Liver (tissue), 3 donors: ENCODE results near the gene DLX4.

Experiments
- FOXA1 ChIP-seq: IDR thresholded peaks from 2 replicates; pipeline ENCODE4 v1.6.1; 2016; ENCODE audit warnings: antibody characterized with exemption
- GABPA ChIP-seq, 2 donors: IDR thresholded peaks in 1 of 2; conservative IDR thresholded peaks in 1 of 2; 2 replicates each; pipeline ENCODE4 v1.6.1; 2016; ENCODE audit warnings: antibody characterized with exemption in 2 of 2, mild to moderate bottlenecking in 1 of 2, moderate library complexity in 1 of 2
- HNF4G ChIP-seq: IDR thresholded peaks from 2 replicates; pipeline ENCODE4 v1.6.1; 2016; ENCODE audit warnings: antibody characterized with exemption
- JUND ChIP-seq, 2 donors: IDR thresholded peaks; 2 replicates each; pipeline ENCODE4 v1.6.1; 2016; ENCODE audit warnings: antibody characterized with exemption in 2 of 2
- RXRA ChIP-seq, 2 donors: IDR thresholded peaks; 2 replicates each; pipeline ENCODE4 v1.6.1; 2017 to 2018; ENCODE audit warnings: antibody characterized with exemption in 2 of 2, mild to moderate bottlenecking in 1 of 2
- SP1 ChIP-seq: IDR thresholded peaks from 2 replicates; pipeline ENCODE4 v1.6.1; 2018; ENCODE audit warnings: antibody characterized with exemption, mild to moderate bottlenecking
- TAF1 ChIP-seq: conservative IDR thresholded peaks from 2 replicates; pipeline ENCODE4 v1.6.1; 2016; ENCODE audit warnings: antibody characterized with exemption, mild to moderate bottlenecking
- YY1 ChIP-seq: IDR thresholded peaks from 2 replicates; pipeline ENCODE4 v1.6.1; 2016; ENCODE audit warnings: antibody characterized with exemption, mild to moderate bottlenecking
- TF ChIP-seq, protein P1 (sequence below): fragments of 150-350 bp; IDR thresholded peaks from 2 replicates; pipeline ENCODE4 v1.5.1; 2017; ENCODE audit warnings: improper control_type of control experiment, low read depth, low read length; ENCODE audit not compliant: missing input control
- TF ChIP-seq, protein P2 (sequence below): IDR thresholded peaks from 2 replicates; pipeline ENCODE4 v1.6.1; 2016; ENCODE audit warnings: antibody characterized with exemption
- TF ChIP-seq, protein P3 (sequence below): IDR thresholded peaks from 2 replicates; pipeline ENCODE4 v1.6.1; 2016; ENCODE audit warnings: antibody characterized with exemption
- TF ChIP-seq, protein P4 (sequence below): IDR thresholded peaks from 2 replicates; pipeline ENCODE4 v1.6.1; 2016; ENCODE audit warnings: antibody characterized with exemption, mild to moderate bottlenecking
- donor health status: healthy.
- donor health status: healthy.

DNA sequence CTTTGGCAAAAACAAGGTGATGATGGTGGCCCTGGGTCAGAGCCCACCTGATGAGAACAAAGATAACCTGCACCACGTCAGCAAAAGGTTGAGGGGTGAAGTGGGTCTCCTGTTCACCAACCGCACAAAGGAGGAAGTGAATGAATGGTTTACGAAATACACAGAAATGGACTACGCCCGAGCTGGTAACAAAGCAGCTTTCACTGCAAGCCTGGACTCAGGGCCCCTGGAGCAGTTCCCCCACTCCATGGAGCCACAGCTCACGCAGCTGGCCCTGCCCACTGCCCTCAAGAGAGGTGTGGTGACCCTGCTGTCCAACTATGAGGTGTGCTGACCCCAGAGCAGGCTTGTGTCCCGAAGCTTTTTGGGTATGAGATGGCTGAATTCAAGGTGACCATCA, 29.7 kb upstream of the DLX4 start:
- TF ChIP-seq GABPA (IDR thresholded peaks at IDR 0.05 in 1 of 2, conservative IDR thresholded peaks at IDR 0.05 in 1 of 2) (no peak), JUND (IDR thresholded peaks at IDR 0.05) (no peak), TAF1 (no peak), RXRA (IDR thresholded peaks at IDR 0.05) (no peak), HNF4G (no peak), SP1 (no peak), YY1 (no peak), FOXA1 (no peak)
- TF ChIP-seq, protein P1, sequence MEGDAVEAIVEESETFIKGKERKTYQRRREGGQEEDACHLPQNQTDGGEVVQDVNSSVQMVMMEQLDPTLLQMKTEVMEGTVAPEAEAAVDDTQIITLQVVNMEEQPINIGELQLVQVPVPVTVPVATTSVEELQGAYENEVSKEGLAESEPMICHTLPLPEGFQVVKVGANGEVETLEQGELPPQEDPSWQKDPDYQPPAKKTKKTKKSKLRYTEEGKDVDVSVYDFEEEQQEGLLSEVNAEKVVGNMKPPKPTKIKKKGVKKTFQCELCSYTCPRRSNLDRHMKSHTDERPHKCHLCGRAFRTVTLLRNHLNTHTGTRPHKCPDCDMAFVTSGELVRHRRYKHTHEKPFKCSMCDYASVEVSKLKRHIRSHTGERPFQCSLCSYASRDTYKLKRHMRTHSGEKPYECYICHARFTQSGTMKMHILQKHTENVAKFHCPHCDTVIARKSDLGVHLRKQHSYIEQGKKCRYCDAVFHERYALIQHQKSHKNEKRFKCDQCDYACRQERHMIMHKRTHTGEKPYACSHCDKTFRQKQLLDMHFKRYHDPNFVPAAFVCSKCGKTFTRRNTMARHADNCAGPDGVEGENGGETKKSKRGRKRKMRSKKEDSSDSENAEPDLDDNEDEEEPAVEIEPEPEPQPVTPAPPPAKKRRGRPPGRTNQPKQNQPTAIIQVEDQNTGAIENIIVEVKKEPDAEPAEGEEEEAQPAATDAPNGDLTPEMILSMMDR: no peak
- TF ChIP-seq, protein P2, sequence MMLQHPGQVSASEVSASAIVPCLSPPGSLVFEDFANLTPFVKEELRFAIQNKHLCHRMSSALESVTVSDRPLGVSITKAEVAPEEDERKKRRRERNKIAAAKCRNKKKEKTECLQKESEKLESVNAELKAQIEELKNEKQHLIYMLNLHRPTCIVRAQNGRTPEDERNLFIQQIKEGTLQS: no peak
- TF ChIP-seq, protein P3, sequence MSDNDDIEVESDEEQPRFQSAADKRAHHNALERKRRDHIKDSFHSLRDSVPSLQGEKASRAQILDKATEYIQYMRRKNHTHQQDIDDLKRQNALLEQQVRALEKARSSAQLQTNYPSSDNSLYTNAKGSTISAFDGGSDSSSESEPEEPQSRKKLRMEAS: no peak
- TF ChIP-seq, protein P4, sequence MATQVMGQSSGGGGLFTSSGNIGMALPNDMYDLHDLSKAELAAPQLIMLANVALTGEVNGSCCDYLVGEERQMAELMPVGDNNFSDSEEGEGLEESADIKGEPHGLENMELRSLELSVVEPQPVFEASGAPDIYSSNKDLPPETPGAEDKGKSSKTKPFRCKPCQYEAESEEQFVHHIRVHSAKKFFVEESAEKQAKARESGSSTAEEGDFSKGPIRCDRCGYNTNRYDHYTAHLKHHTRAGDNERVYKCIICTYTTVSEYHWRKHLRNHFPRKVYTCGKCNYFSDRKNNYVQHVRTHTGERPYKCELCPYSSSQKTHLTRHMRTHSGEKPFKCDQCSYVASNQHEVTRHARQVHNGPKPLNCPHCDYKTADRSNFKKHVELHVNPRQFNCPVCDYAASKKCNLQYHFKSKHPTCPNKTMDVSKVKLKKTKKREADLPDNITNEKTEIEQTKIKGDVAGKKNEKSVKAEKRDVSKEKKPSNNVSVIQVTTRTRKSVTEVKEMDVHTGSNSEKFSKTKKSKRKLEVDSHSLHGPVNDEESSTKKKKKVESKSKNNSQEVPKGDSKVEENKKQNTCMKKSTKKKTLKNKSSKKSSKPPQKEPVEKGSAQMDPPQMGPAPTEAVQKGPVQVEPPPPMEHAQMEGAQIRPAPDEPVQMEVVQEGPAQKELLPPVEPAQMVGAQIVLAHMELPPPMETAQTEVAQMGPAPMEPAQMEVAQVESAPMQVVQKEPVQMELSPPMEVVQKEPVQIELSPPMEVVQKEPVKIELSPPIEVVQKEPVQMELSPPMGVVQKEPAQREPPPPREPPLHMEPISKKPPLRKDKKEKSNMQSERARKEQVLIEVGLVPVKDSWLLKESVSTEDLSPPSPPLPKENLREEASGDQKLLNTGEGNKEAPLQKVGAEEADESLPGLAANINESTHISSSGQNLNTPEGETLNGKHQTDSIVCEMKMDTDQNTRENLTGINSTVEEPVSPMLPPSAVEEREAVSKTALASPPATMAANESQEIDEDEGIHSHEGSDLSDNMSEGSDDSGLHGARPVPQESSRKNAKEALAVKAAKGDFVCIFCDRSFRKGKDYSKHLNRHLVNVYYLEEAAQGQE: no peak
